OCI-M2 (cell line): ENCODE measurements around the gene CR2.
"Not testable (repeated sequence)": the region's sequence is repeated elsewhere in the genome, so short reads cannot be mapped to it uniquely, and the experiment has no call there.

Experiments
- DNase-seq: peaks from one replicate; lab custom pipeline; 2025; ENCODE audit not compliant: unreplicated experiment; lab: John Stamatoyannopoulos, UW

Gene CR2

DNA sequence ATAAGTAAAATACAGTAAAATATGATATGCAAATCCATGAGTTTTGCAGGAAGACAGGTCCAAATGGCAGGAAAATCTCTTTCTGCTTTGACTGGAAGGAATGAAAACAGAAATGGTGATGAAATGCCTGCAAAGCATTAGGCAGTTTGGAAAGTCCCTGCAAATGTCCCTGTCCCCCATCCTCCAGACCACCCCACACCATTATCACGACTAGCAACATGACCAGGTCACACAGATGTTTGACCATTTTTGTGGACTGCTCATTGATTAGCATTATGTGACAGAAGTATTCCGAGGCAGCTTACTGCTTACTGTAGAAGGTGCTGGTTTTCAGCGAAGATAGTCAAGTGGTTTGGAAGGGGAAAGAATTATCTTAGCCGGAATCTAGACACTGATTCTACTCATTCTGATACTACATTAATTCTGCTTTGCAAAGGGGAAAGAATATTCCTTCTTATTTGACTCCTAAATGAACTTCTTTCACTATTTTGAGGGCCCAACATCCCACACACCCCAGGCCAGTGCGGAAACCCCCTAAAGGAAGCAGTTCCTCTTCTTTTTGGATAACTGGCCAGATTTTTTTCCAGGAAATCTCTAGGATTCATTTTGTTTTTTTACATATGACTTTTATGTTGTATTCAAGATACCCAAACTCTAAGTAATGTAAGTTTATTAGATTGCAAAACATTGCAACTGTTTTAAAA lies 9.5 kb upstream of the CR2 start:
- no peak for DNase-seq

DNA sequence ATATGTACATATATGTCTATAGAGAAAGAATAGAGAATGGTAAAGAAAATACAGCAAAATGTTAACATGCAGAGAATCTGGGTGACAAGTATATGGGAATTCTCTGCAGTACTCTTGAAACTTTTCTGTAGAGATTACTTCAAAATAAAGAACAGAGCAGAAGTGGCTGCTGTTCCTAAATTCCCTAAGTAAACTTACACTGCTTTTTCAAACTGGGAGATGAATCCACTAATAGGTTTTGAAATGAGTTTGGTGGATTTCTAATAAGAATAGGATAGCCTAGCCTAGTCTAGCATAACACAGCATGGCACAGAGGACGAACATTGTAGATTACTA lies 450 bp upstream of the CR2 start:
- DNase-seq, result no peak

- DNase-seq, result no peak
Observed at GRCh38 chr1:207455183-207455754, 1.1 kb downstream of the CR2 start.

- DNase-seq, result no peak
Observed at GRCh38 chr1:207458414-207458813, 4.3 kb downstream of the CR2 start.

DNA sequence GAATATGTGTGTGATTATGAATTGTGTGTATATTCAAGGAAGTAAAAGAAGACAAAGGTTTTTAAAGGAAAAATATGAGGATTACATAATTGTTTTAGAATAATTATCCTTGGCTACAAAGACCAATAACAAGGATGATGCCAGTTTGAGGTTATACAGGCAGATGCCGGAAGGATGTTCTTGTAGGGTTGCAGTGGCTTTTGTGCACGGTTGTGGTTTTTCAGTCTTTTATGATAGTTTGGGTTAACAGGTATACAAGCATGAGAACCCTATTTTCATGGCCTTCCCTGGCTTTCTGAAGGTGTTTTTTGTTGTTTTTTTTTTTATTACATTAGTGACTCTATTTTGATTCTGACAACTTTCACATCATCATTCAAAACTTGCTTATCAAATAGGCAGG lies 4.9 kb downstream of the CR2 start:
- no peak for DNase-seq

DNA sequence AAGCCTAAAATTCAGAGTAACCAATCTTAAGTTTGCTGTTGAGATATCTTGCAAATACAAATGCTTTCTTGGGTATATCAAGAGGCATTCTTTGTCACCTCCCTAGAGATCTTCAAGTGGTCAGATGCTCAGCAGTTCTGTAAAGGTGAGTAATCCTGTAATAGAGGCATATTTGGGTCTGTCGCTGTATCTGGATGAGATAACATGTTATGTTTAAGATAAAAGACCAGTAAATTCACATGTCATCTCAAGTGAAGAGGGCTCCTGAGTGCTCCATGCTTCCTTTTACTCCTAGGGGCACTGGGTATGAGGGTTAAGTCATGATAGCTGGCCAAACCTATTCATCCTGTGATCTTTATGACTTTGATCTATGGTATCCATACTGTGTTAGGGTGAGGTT lies 7.5 kb downstream of the CR2 start:
- no peak for DNase-seq

DNA sequence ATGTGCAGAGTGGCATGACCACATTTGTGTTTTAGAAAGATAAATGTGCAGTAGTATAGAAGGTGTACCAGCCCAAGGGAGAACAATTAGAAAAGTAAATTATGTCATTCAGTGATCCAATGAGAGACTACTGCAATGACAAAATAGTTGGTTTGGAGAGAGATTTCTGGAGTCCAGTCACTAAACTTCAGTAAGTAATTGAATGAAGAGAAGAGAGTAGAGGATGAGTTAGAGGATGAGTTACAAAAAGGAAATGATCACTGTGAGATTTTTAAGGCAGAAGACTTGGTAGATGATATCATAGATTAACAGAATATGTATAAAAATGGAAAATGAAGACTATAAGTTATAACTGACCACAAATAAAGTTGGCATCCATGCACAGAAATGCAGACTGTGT lies 8.4 kb downstream of the CR2 start:
- no peak for DNase-seq

DNA sequence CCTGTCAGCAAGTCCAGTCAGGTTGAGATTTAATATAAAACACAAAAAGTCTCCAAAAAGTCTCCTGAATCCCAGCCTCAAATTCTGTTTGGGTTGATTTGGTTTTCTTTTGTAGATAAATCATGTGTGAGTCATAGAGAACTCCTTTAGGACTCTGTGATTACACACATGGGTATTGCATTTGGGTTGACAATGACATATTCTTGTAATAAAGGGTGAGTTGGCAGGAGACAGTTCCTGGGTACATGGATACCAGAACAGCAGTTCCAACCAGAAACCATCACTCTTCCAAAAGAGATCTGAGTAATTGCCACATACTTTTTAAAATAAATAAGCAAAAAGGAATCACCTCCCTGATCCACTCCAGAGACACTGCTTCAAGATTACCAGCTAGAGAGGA lies 8.9 kb downstream of the CR2 start:
- DNase-seq, result no peak

DNA sequence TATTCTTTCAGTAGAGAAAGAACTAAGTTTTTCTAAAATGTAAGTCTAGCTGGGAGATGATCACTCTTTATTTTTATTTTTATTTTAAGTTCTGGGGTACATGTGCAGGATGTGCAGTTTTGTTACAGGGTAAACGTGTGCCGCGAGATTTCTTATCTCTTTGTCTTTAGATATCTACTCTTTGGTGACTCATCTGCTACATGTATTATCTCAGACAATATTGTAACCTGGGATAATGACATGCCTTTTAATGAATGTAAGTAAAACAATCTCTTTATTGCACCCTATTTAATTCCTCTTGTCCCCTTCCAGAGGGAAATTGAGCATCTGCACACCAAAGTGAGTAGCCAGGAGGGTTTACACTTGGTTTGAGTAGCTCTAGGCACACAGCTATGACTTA lies 9.4 kb downstream of the CR2 start:
- no peak for DNase-seq

GRCh38 chr1:207470927-207471326 lies 16.8 kb downstream of the CR2 start:
- DNase-seq, result no peak

DNA sequence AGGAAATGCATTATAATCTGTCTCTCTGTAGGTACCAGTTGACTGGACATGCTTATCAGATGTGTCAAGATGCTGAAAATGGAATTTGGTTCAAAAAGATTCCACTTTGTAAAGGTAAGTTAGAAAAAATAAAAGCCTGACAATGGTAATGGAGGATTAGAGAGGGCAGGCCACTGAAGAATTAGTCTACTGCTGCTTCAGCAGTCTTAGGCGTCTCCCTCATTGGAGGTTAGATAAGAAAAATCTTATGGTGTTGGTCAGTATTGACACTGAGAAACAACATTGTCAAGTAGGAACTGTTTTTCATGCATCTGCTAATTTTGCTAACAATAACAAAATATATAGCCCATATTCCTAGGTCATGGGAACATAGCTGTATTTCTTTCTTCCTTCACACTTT lies 20.1 kb downstream of the CR2 start:
- no peak for DNase-seq

DNA sequence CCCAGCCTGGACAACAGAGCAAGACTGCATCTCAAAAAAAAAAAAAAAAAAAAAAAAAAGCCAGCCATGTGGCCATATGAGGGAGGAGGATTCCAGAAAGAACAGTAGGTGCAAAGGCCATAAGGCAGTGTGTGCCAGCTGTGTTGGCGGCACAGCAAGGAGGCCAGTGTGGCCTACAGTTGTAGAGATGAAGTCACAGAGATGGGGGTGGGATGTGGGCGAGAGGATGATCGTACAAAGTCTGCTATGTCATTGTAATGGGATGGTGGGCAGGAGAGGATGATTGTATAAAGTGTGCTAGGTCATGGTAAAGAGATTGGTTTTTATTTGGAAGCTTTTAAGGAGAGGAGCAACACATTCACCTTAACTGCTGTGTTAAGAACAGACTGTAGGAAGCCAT lies 32.1 kb downstream of the CR2 start:
- no peak for DNase-seq

DNA sequence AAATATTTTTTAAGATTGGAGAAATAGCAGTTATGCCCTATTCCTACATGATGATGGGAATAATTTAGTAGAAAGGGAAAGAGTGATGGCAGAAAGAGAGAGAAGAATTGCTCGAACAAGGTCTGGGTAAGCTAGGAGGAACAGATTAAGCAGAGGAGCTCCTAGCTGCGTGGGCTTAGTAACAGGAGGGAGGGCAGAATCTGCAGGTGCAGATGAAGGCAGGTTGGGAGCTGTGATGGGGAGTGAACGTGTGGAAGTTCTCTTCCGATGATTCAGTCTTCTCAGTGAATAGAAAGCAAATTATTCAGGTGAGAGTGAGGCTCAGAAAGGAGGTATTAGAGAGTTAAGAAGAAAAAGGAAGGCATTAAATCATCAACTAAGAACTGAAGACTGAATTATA lies 33.5 kb downstream of the CR2 start:
- DNase-seq, result no peak

DNA sequence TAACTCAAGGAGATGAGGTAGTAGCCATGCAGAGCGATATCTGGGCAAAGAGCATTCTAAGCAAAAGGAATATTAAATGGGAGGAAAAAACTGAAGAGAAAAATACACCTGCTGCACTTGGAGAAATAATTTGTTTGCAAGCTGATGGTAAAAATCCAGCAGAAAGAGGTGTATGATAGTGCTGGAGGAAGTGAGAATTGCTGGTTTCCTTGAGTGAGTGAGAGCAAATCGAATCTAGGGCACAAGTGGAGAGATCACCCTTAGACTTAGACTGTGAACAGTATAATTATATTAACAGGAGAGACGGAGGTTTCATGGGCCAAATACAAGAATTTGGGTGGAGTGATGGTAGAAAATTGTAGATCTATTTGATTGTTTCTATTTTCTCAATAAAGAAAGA lies 39.1 kb downstream of the CR2 start:
- DNase-seq, result no peak

- no peak for DNase-seq
Observed at GRCh38 chr1:207494171-207494570, 40.0 kb downstream of the CR2 start.

DNA sequence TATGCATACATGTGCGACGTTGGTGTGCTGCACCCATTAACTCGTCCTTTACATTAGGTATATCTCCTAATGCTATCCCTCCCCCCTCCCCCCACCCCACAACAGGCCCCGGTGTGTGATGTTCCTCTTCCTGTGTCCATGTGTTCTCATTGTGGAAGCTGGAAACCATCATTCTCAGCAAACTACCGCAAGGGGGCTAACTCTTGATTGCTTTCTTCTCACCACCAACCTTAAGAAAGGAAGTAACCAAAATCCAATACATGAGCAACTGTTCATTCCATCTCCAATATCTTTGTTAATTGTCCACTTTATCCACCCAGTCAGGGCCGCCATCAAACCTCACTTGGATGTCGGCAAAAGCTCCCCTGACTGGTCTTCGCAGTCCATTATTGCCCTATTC lies 41.2 kb downstream of the CR2 start:
- not testable (repeated sequence) for DNase-seq

DNA sequence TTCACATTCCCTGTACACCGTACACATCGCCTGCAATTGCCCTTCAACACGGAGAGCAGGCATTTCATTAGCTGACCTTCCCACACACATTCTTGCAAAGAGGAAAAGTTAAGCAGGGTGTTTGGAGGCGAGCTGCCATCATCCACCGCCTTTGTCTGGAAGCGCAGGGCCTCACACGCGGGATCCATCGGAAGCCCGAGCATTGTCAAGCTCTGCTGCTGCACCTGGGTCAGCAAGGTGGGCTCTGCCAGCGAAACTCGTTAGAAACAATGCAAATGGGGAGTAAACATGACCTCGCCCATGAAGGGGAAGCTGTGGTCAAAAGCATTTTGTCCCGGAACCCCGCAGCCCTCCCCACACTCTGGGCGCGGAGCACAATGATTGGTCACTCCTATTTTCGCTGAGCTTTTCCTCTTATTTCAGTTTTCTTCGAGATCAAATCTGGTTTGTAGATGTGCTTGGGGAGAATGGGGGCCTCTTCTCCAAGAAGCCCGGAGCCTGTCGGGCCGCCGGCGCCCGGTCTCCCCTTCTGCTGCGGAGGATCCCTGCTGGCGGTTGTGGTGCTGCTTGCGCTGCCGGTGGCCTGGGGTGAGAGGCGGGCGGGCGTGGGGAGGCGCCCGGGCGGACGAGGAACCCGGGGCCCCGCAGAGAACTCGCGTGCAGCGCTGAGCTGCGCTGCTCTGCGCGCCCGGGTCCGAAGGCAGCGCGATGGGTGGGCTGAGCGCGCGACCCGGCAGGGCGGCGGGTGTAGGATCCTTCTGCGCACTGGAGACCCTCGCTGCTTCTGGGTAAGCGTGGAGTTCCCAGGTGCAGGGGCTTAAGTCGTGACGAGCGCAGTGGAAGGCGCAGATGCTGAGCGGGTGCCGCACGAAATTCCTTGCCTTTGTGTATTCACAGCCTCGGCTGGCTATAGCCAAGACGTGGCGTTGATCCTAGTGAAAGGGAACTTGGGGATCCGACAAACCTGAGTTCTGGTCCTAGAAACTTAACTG lies 42.0 kb downstream of the CR2 start, which contains the start of gene CR1:
CR1 (plus strand) TSS at position 357 of the 992 bp plus-strand sequence; CDS start at position 468, 111 bp downstream.
- no peak for DNase-seq

DNA sequence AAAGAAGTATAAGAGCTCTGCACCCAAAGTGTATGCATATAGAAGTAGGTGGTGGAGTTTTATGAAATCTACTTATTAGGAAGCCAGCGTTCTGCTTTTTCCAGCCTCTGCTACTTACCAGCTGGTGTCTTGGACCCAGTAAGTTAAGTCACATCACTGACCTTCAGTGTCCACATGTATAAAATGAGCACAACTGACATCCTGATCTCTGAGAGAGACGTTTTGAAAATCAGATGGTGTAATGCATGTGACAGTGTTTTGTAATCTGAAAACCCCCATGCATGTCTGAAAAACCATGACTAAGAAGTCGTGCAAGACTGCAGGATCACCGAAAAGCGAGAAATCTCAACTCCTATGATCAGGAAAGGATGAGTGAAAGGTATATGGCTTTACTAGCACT lies 43.8 kb downstream of the CR2 start:
- no peak for DNase-seq

- DNase-seq, result no peak
Observed at GRCh38 chr1:207499573-207499972, 45.4 kb downstream of the CR2 start.

GRCh38 chr1:207500306-207500705 lies 46.2 kb downstream of the CR2 start:
- DNase-seq, result no peak

DNA sequence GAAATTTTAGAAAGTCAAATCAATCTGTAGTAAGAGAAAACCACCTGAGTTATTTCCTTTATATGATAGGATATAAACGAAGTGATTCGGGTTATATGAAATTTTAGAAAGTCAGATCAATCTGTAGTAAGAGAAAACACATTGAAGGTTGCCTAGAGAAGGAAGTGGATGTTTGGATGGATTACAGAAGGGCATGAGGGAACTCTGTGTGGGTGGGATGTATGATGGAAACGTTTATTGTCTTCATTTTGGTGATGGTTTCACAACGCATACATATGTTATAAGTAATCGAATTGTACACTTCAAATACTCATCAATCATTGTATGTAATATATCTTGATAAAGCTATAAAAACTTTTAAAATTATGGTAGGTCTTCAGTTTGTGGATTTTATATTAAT lies 46.9 kb downstream of the CR2 start:
- no peak for DNase-seq

- DNase-seq, result no peak
Observed at GRCh38 chr1:207502726-207503125, 48.6 kb downstream of the CR2 start.
